CD4-positive, alpha-beta T cell treated with Interferon gamma for 1 hour (primary cell): ENCODE data around the gene CAMSAP1.

Source experiments
- DNase-seq: peaks from one replicate; pipeline ENCODE4 v3.0.0-alpha.2; 2020

Gene CAMSAP1

DNA sequence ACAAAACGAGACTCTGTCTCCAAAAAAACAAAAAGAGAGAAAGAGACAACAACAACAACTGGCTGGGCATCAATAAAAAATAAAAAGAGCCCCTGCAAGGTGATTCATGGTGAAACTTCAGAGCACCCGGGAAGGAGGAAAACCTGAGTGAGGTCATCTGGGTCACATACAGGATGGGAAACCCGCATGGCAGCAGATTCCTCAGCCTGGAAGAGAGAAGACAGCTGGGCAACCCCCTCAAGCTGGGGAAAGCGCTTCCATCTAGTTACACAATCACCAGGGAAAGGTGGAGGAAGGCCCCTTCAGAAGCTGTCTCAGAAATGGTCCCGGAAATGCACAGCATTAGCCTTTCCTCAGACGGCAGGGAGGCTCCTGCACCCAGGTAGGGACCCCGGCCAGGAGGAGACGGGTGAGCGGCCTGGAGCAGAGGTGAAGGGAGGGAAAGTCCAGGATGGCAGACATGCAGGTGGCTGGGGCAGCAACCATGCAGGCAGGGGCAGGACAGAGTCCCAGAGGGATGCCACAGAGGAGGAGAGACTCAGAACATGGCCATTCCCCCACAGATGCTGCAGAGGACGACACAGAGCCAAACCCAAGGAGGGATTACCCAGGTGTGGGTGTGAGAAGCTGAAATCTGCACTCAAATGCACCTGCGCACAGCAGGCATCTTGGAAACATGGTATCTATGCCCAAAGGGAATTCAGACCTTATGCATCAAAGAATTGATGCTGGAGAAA is 29.4 kb downstream of the CAMSAP1 start:
- no peak for DNase-seq

- no peak for DNase-seq
Measured at GRCh38 chr9:135876936-135877335, 30.4 kb downstream of the CAMSAP1 start.

DNA sequence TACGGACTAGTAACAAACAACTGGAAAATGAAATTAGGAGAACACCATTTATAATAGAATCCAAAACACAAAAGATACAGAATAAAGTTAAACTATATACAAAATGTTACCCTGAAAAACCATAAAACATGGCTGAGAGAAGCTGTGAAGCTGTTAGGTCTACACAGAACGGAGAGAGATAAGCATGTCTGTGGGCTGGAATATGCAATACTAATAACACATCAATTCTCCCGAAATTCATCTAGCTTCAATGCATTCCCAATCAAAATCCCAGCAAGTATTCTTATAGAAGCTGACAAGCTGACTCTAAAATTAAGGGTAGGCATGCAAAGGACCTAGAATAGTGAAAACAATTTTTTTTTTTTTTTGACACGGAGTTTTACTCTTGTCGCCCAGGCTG is 32.5 kb downstream of the CAMSAP1 start:
- no peak for DNase-seq

- no peak for DNase-seq
Measured at GRCh38 chr9:135869909-135870308, 37.4 kb downstream of the CAMSAP1 start.

DNA sequence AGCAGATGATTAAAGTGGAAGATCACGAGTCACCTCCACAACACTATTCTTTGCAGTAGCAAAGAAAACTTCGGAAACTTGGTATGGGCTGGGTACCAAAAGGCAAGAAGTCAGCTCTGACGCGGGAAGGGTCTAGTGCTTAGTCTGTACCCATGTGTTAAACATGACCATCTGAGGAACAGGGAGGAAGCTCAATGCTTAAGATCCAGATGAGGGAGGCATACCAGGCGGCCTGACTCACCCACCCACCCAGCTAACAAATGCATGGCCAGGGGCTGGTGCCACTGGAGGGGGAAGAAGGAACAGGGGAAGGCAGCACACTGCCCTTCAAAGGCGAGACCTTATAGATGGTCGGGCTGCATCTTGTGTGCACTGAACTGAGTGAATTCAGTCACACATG is 41.8 kb downstream of the CAMSAP1 start:
- DNase-seq: no peak

DNA sequence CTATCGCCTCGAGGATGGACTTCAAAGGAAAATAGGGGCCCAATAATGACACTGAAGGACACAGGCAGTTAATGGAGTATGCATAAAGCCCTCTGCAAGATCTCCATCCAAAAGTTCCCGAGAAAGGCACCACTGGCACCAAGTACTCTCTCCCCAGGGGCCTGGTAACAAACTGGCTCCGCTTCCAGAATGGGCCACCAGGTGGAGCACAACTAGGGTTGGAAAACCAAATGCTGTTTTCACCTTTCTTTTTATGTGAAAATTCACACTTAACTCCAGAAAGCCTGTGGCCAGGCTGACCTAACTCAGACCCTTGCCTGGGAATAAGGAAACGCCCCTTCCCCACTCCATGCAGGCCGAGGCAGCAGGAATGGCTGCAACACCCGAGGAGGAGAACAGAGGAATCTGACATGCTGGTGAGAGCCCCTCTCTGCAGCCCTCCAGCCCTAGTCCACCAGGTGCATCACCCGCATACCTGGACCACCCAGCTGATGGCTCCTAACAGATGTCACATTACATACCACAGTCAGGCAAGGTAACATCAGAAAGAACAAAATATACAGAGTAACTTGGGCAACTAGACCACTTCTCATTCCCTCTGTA is 42.8 kb downstream of the CAMSAP1 start:
- peak; percentile 30 for DNase-seq

- DNase-seq: no peak
Measured at GRCh38 chr9:135862809-135863208, 44.5 kb downstream of the CAMSAP1 start.

DNA sequence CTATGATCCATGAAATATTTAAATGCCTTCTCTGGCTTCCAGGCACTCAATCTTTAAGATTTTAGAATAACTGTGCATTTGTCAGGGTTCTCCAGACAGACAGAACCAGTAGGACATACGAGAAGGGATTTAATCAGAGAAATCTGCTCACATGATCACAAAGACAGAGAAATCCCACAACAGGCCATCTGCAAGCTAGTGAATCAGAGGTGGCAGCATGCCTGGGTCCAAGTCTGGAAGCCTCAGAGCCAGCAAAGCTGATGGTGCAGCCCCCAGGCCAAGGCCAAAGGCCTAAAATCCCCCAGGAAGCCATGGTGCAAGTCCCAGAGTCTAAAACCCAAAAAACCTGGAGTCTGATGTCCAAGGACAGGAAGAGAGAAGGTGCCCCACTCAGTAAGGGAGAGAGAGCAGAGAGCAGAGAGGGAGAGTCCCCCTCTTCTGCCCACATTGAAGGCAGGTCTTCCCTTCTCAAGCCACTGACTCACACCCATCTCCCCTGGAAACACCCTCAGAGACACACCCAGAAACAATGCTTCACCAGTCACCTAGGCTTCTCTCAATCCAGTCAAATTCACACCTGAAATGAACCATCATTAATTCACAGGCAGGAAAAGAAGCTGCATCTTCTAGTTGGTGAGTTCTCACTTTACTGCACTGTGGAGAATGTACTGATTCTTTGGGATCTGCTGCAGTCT is 48.7 kb downstream of the CAMSAP1 start:
- DNase-seq: no peak

GRCh38 chr9:135857843-135858242 is 49.5 kb downstream of the CAMSAP1 start:
- DNase-seq: no peak

DNA sequence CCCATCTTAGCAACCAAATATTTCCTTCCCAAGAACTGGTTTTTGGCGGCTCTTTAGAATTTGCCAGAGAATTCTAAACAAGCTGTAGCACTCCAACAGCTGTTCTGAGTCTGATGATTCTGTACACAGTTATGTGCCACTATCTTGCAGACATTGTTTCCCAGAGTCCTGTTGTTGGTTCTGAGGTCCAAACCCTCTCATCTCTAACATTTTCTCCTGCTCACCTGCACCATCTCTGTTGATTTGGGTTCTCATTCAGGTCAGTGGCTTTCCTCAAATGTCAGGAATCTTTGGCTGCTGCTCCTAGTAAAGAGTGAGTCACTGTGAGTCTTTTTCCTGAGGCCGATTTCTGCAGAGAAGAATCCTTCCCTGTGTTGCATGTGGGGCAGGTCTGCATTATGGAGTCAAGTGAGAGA is 50.0 kb downstream of the CAMSAP1 start:
- DNase-seq: no peak

- no peak for DNase-seq
Measured at GRCh38 chr9:135851748-135852147, 55.6 kb downstream of the CAMSAP1 start.

DNA sequence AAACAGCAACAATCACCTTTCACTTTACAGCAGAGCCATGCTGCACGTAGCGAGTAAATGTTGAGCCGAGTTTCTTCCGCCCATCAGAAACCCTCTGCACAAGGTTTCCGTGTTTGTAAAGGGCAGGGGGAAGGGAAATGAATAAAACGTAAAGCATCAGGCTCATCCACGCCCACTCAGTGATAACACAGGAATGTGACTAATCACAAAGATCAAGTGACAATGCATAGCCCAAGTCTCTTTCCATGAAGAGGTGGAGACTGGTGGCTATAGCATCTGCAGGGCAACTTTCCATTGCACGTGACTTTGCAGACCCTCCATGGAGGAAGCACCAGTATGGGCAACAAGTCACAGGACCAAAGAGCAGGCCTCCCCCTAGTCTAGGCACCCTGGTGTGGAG is 56.6 kb downstream of the CAMSAP1 start:
- no peak for DNase-seq

- no peak for DNase-seq
Measured at GRCh38 chr9:135849181-135849580, 58.2 kb downstream of the CAMSAP1 start.

- DNase-seq: no peak
Measured at GRCh38 chr9:135848341-135849047, 58.9 kb downstream of the CAMSAP1 start.

GRCh38 chr9:135847833-135848232 is 59.5 kb downstream of the CAMSAP1 start:
- DNase-seq: no peak

DNA sequence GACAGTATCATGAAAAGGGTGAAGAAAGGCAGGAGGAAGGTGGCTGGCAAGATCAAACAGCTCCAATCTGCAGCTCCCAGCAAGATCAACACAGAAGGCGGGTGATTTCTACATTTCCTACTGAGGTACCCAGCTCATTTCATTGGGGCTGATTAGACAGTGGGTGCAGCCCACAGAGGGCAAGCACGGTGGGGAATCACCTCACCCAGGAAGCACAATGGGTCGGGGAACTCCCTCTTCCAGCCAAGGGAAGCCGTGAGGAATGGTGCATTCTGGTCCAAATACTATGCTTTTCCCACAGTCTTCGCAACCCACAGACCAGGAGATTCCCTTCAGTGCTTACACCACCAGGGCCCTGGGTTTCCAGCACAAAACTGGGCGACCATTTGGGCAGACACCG is 66.8 kb downstream of the CAMSAP1 start:
- DNase-seq: no peak

DNA sequence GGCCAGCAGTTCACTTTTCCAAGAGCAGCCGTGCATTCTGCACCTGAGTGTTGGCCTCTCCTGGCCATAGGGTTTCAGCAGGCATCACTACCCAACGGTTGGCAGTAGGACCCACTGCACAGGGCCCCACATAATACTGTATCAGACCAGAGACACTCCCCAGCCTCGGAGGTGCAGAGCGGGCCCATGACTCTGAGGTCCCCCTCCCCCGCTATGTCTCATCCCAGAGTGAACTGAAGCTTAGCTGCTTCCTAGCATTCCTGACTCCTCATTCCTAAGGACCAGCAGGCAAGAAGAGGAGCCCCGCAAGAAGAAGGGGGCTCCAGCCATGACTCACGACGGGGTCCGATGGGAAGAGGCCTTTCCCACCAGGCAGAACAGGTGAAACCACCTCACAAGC is 67.2 kb downstream of the CAMSAP1 start:
- no peak for DNase-seq

- no peak for DNase-seq
Measured at GRCh38 chr9:135839516-135839915, 67.8 kb downstream of the CAMSAP1 start.

GRCh38 chr9:135835131-135835530 is 72.2 kb downstream of the CAMSAP1 start:
- no peak for DNase-seq

DNA sequence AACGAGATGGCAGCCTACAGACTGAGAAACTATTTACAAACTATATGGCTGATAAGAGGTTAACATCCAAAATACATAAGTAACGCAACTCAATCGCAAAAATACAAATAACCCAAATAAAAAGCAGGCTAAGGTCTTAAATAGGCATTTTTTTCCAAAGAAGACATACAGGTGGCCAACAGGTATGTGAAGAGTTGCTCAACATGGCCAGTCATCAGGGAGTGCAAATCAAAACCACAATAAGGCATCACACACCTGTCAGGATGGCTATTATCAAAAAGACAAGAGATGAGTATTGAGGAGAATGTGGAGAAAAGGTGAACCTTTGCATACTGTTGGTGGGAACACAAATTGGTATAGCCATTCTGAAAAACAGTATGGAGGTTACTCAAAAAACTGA is 73.5 kb downstream of the CAMSAP1 start:
- no peak for DNase-seq

DNA sequence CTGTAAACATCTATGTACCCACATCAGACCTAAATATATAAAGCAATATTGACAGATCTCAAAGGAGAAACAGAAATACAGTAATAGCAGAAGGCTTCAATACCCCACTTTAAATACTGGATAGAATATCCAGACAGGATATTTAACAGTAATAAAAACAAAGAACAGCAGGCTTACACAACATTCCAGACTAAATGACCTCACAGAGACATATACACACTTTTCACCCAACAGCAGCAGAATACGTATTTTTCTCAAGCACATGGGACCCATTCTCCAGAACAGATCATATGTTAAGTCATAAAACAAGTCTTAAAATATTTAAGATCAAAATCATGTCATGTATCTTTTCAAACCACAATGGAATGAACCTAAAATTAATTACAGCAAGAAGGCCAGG is 76.8 kb downstream of the CAMSAP1 start:
- DNase-seq: no peak

DNA sequence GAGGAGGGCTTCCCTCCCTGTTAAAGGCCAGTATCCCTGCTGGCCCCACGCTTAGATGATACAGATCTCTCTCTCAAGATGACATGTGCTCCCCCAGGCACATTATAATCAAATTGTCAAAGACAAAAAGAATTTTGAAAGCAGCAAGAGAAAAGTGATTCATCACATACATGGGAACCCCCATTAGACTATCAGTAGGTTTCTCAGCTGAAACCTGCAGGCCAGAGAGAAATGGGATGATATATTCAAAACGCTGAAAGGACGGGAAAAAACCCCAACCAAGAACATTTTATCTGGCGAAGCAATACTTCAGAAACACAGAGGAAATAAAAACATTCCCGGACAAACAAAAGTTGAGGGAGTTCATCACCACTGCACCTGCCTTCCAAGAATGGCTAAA is 78.7 kb downstream of the CAMSAP1 start:
- DNase-seq: no peak

DNA sequence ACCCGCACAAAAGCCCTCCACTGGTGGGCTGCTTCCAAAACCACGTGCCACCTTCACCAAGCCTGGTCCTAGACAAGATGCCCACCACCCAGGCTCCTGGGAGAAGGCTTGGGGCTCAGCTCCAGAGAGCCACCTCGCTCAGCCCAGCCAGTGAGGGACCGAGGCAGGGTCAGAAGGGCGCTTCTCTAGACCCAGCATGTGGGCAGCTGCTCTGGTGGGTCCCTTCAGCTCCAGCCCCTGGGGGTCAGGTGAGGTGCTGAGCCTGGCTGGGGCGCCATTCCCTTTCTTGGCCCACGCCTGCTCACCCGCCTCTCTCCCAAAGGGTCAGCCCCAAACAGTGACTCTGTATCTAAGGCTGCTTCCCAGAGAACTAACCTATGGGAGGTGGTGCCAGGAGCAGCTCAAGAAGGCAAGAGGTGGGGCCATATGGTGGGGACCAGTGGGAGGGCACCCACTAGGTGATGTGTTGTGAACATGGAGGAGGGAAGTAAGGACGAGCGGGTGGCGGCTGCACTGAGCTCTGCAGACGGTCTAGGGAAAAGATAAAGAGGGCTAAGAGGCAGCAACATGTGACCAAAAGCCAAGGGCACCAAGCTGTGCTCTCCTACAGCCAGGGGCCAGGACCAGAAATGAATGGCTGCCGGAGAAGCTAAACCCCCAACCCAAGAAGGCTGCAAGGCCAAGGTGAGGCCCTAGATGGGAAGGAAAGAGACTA is 79.3 kb downstream of the CAMSAP1 start:
- no peak for DNase-seq
